ENCODE results near the gene NBPF10. TPM values are rescaled to one million over a fixed set of nuclear protein-coding genes. Genes with fewer than 3 reads are reported as not detected.
"Not testable (repeated sequence)": the region's sequence is repeated elsewhere in the genome, so short reads cannot be mapped to it uniquely, and the experiment has no call there.

NBPF10 gene
- 1.4 and 1.8 TPM in 2 replicates for total RNA-seq (2013; cell fraction: nucleolus; rRNA removed)
- total RNA-seq (2014; rRNA removed) = 0.11 and 0.23 TPM in 2 replicates
- 0.14 and 0.18 TPM in 2 replicates for total RNA-seq (2014; rRNA removed; fragmentation: Illumina TruSeq; extraction: Trizol)
- 0.13 and 0.21 TPM in 2 replicates for total RNA-seq (2021)
- 0.62 TPM for polyA plus RNA-seq (2011; ENCODE audit: low read depth)
- 0.59 and 0.61 TPM in 2 replicates for polyA plus RNA-seq (2011; rRNA removed)
- 0.27 and 0.30 TPM in 2 replicates for polyA plus RNA-seq (2011; cell fraction: cytosol; rRNA removed)
- polyA plus RNA-seq (2011; cell fraction: nucleus; rRNA removed) = 1.3 and 1.7 TPM in 2 replicates
- 0.34 and 0.57 TPM in 2 replicates for polyA plus RNA-seq (2012)
- polyA plus RNA-seq (2014; fragmentation: Illumina TruSeq; extraction: Trizol) = 0.16 and 0.24 TPM in 2 replicates
- under 1 TPM in 1 of 2 experiments, not detected in 1; 0.02 TPM for polyA plus RNA-seq (2014; fragmentation: Nextera tagmentation; extraction: Ambion mirVana)
- 0.16 and 0.17 TPM in 2 replicates for polyA plus RNA-seq (2014; rRNA removed)
- under 1 TPM; 0.04 to 0.07 TPM for polyA plus RNA-seq (2016; fragmentation: Nextera tagmentation; extraction: Ambion mirVana)
- 0.95 and 1.0 TPM in 2 replicates for polyA minus RNA-seq (2011; rRNA and poly(A)+ RNA removed)
- 0.21 and 0.27 TPM in 2 replicates for polyA minus RNA-seq (2011; cell fraction: cytosol; rRNA and poly(A)+ RNA removed)
- 1.3 and 1.4 TPM in 2 replicates for polyA minus RNA-seq (2011; cell fraction: nucleus; rRNA and poly(A)+ RNA removed)
- percentile 30 among the genes with signal in this experiment for Bru-seq, nascent RNA
- percentile 35 among the genes with signal in this experiment for BruChase-seq, experiment 1, labeled RNA remaining after a 6-hour chase
- percentile 35 among the genes with signal in this experiment for BruChase-seq, experiment 2, labeled RNA remaining after a 2-hour chase
- long read RNA-seq, experiment 1 = 0 reads
- long read RNA-seq, experiment 2, partial matches to known transcripts = 1 of 6 reads
- long read RNA-seq, experiment 2, other reads (novel, unspliced or antisense) = 5 of 6 reads

- RAD21 ChIA-PET (ENCODE audit: unreplicated experiment); intact Hi-C loops (cut with micrococcal nuclease; ENCODE audit: unreplicated experiment); H3K79me2 ChIP-seq (ENCODE audit: control insufficient read depth, insufficient read depth, low read length); CTCF ChIA-PET; POLR2A ChIA-PET; H3K9me3 ChIP-seq (replicated peaks; ENCODE audit: control insufficient read depth, insufficient read depth, low read length); ATAC-seq; H3K4me1 ChIP-seq (ENCODE audit: control insufficient read depth, insufficient read depth, low read length); H3K9ac ChIP-seq (ENCODE audit: control insufficient read depth, insufficient read depth, low read length); in situ Hi-C loops (cut with MboI); SMC1A ChIA-PET (ENCODE audit: uncharacterized antibody, unreplicated experiment); H3K4me3 ChIP-seq; FAIRE-seq; H3K27ac ChIP-seq (ENCODE audit: control insufficient read depth, insufficient read depth); DNase-seq (ENCODE audit: low read depth, low spot score); BruUV-seq (replicated peaks); H4K20me1 ChIP-seq (ENCODE audit: control insufficient read depth, insufficient read depth); H2AFZ ChIP-seq (ENCODE audit: control insufficient read depth, low read depth, low read length); H3K4me2 ChIP-seq (ENCODE audit: control insufficient read depth, insufficient read depth); H3K36me3 ChIP-seq (ENCODE audit: control insufficient read depth in 2 of 2, insufficient read depth in 2 of 2, low read length in 1 of 2); H3K27me3 ChIP-seq (replicated peaks in 1 of 2; ENCODE audit: control insufficient read depth in 2 of 2, insufficient read depth in 2 of 2, low read length in 1 of 2): not testable (repeated sequence)
- no CpG with 5 or more reads among the region's 7 CpGs for WGBS (ENCODE audit: insufficient coverage, insufficient replicate concordance, low lambda C conversion rate, missing lambda C conversion rate)
These were observed at the start of gene NBPF10 for GRCh38 chr1:146144465-146144864. NBPF10 (minus strand) TSS chr1:146144804; CDS start chr1:146144769, 35 bp downstream.

GRCh38 chr1:146174531-146174930, 29.9 kb upstream of the NBPF10 start:
- BruUV-seq (replicated peaks); in situ Hi-C loops (cut with MboI); intact Hi-C loops (cut with micrococcal nuclease; ENCODE audit: unreplicated experiment); DNase-seq (ENCODE audit: low read depth, low spot score); ATAC-seq; H3K9me3 ChIP-seq (replicated peaks; ENCODE audit: control insufficient read depth, insufficient read depth, low read length); H2AFZ ChIP-seq (ENCODE audit: control insufficient read depth, low read depth, low read length); FAIRE-seq; CTCF ChIA-PET; H3K4me1 ChIP-seq (ENCODE audit: control insufficient read depth, insufficient read depth, low read length); POLR2A ChIA-PET; H3K27me3 ChIP-seq (replicated peaks in 1 of 2; ENCODE audit: control insufficient read depth in 2 of 2, insufficient read depth in 2 of 2, low read length in 1 of 2); H3K4me2 ChIP-seq (ENCODE audit: control insufficient read depth, insufficient read depth); H3K27ac ChIP-seq (ENCODE audit: control insufficient read depth, insufficient read depth); SMC1A ChIA-PET (ENCODE audit: uncharacterized antibody, unreplicated experiment); H3K9ac ChIP-seq (ENCODE audit: control insufficient read depth, insufficient read depth, low read length); H4K20me1 ChIP-seq (ENCODE audit: control insufficient read depth, insufficient read depth); H3K79me2 ChIP-seq (ENCODE audit: control insufficient read depth, insufficient read depth, low read length); H3K36me3 ChIP-seq (ENCODE audit: control insufficient read depth in 2 of 2, insufficient read depth in 2 of 2, low read length in 1 of 2); H3K4me3 ChIP-seq; RAD21 ChIA-PET (ENCODE audit: unreplicated experiment): not testable (repeated sequence)
- no CpG with 5 or more reads among the region's 5 CpGs for WGBS (ENCODE audit: insufficient coverage, insufficient replicate concordance, low lambda C conversion rate, missing lambda C conversion rate)

GRCh38 chr1:146167740-146168139, 23.1 kb upstream of the NBPF10 start:
- H3K4me3 ChIP-seq; H3K79me2 ChIP-seq (ENCODE audit: control insufficient read depth, insufficient read depth, low read length); H3K27ac ChIP-seq (ENCODE audit: control insufficient read depth, insufficient read depth); POLR2A ChIA-PET; H3K4me1 ChIP-seq (ENCODE audit: control insufficient read depth, insufficient read depth, low read length); BruUV-seq (replicated peaks); RAD21 ChIA-PET (ENCODE audit: unreplicated experiment); DNase-seq (ENCODE audit: low read depth, low spot score); H3K9ac ChIP-seq (ENCODE audit: control insufficient read depth, insufficient read depth, low read length); H2AFZ ChIP-seq (ENCODE audit: control insufficient read depth, low read depth, low read length); intact Hi-C loops (cut with micrococcal nuclease; ENCODE audit: unreplicated experiment); in situ Hi-C loops (cut with MboI); ATAC-seq; FAIRE-seq; H3K36me3 ChIP-seq (ENCODE audit: control insufficient read depth in 2 of 2, insufficient read depth in 2 of 2, low read length in 1 of 2); H3K4me2 ChIP-seq (ENCODE audit: control insufficient read depth, insufficient read depth); H3K27me3 ChIP-seq (replicated peaks in 1 of 2; ENCODE audit: control insufficient read depth in 2 of 2, insufficient read depth in 2 of 2, low read length in 1 of 2); SMC1A ChIA-PET (ENCODE audit: uncharacterized antibody, unreplicated experiment); CTCF ChIA-PET; H3K9me3 ChIP-seq (replicated peaks; ENCODE audit: control insufficient read depth, insufficient read depth, low read length); H4K20me1 ChIP-seq (ENCODE audit: control insufficient read depth, insufficient read depth): not testable (repeated sequence)
- no CpG with 5 or more reads among the region's 1 CpG for WGBS (ENCODE audit: insufficient coverage, insufficient replicate concordance, low lambda C conversion rate, missing lambda C conversion rate)
